ENCODE data around the gene IGFBP6.

- TF ChIP-seq, protein P1, sequence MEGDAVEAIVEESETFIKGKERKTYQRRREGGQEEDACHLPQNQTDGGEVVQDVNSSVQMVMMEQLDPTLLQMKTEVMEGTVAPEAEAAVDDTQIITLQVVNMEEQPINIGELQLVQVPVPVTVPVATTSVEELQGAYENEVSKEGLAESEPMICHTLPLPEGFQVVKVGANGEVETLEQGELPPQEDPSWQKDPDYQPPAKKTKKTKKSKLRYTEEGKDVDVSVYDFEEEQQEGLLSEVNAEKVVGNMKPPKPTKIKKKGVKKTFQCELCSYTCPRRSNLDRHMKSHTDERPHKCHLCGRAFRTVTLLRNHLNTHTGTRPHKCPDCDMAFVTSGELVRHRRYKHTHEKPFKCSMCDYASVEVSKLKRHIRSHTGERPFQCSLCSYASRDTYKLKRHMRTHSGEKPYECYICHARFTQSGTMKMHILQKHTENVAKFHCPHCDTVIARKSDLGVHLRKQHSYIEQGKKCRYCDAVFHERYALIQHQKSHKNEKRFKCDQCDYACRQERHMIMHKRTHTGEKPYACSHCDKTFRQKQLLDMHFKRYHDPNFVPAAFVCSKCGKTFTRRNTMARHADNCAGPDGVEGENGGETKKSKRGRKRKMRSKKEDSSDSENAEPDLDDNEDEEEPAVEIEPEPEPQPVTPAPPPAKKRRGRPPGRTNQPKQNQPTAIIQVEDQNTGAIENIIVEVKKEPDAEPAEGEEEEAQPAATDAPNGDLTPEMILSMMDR (IDR thresholded peaks at IDR 0.05) = no peak
- TF ChIP-seq EP300 (IDR thresholded peaks at IDR 0.05) (no peak), POLR2A (IDR thresholded peaks at IDR 0.05) (no peak), POLR2AphosphoS5 (IDR thresholded peaks at IDR 0.05) (no peak)
Observed at GRCh38 chr12:53127169-53127568, 29.7 kb downstream of the IGFBP6 start.

Data from sigmoid colon (tissue), 4 donors.